GM20000 (cell line): ENCODE data around the gene UTP15.

ENCODE experiments used
- DNase-seq: peaks from one replicate; pipeline ENCODE4 v3.0.0; 2012; ENCODE audit warnings: low spot score
- TF ChIP-seq, protein P1 (sequence below): IDR thresholded peaks from 2 replicates; pipeline ENCODE4 v1.5.1; 2012; ENCODE audit warnings: mild to moderate bottlenecking, control low read depth; ENCODE audit errors: extremely low read depth, missing control alignments

UTP15 gene

DNA sequence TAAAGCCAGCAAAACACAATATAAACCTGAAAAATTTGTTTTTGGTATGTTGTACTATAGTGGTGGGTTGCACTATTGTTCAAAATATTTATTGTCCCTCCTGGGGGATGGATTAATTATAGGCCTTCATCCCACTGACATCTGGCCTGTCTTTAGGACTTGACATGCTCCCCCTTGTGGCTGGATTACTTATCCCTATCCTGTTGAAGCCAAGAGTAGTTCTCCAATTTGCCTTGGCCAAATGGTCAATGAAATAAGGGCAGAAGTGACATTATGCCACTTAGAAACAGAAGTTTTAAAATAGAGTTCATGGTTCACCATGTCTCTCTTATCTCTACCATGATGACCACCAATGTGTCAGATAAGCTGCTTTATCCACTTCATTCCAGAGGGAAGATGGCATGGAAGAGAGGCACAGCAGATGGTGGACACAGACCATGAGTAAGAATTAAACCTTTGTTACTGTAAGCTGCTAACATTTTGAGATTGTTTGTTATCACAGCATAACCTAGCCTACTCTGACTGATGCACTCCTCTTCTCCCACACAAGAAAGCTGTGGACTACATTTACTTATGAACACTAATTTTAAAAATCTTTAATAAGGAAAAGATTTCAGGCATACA lies 31.3 kb downstream of the UTP15 start:
- TF ChIP-seq, protein P1, sequence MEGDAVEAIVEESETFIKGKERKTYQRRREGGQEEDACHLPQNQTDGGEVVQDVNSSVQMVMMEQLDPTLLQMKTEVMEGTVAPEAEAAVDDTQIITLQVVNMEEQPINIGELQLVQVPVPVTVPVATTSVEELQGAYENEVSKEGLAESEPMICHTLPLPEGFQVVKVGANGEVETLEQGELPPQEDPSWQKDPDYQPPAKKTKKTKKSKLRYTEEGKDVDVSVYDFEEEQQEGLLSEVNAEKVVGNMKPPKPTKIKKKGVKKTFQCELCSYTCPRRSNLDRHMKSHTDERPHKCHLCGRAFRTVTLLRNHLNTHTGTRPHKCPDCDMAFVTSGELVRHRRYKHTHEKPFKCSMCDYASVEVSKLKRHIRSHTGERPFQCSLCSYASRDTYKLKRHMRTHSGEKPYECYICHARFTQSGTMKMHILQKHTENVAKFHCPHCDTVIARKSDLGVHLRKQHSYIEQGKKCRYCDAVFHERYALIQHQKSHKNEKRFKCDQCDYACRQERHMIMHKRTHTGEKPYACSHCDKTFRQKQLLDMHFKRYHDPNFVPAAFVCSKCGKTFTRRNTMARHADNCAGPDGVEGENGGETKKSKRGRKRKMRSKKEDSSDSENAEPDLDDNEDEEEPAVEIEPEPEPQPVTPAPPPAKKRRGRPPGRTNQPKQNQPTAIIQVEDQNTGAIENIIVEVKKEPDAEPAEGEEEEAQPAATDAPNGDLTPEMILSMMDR = peak; percentile 28
- no peak for DNase-seq

DNA sequence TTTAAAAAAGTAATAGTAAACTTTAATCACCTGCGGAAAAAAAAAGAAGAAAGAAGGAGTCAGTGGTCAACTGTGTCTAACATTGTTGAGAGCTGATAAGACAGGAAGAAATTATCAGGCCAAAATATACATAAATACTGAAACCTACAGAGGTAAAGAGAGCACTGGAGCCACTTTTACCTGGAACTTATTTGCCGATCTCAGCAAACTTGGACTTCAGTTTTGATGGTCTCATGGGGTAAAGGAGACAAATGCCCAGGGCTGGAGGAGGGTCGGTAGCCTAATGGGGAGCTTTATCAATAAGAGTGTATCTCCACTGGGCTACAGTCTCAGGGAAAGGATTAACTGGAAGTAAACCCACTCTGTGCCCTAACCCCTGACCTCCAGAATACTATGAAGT lies 33.8 kb downstream of the UTP15 start:
- TF ChIP-seq, protein P1 = no peak
- DNase-seq = no peak

DNA sequence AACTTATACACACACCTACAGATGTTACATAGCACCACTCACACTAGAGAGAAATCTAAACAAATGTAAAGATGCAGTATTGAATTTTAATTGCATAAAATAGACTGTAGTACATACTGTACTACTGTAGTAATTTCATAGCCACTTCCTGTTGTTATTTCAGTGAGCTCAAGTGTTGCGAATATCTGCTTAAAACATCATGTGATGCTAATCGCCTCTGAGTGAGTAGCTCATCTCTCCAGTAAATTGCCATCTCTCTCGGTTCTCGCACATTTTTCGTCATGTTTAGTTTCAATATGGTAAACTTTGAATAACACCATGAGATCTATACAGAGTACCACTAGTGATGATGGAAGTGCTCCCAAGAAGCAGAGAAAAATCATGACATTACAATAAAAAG lies 38.5 kb downstream of the UTP15 start:
- TF ChIP-seq, protein P1 = no peak
- no peak for DNase-seq

DNA sequence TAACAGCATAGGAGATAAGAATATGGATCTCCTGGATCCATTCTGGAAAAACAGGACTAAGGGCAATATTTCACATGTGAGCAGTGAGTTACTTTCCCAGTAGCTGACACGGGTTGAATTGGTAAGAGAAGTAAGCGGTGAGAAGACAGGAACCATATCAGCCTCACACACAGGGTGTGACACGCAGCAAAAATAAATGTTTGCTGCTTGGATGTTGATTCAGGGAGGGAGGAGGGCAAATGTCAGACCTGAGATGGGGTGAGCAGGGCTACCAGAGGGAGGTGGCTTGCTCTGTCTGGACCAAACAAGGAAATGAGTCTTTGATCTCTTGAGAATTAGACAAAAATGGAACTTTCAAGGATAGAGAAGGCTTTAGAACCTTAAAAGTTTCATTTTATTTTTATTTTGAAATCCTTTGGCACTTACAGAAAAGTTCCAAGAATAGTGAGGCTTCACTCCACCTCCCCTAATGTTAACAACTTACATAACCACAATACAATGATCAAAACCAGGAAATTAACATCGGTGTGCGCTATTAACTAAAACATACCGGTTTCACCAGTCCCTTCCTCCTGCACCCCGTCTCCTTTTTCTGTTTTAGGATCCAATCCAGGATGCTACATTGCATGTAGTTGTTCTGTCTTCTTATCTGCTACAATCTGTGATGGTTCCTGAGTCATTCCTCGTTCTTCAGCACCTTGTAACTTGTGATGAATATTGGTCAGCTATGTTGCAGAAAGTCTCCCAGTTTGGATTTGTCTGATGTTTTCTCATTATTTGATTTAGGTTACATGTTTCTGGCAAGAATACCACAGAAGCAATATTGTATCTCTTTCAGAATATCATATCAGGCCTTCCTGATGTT lies 39.9 kb downstream of the UTP15 start:
- TF ChIP-seq, protein P1 = no peak
- no peak for DNase-seq

DNA sequence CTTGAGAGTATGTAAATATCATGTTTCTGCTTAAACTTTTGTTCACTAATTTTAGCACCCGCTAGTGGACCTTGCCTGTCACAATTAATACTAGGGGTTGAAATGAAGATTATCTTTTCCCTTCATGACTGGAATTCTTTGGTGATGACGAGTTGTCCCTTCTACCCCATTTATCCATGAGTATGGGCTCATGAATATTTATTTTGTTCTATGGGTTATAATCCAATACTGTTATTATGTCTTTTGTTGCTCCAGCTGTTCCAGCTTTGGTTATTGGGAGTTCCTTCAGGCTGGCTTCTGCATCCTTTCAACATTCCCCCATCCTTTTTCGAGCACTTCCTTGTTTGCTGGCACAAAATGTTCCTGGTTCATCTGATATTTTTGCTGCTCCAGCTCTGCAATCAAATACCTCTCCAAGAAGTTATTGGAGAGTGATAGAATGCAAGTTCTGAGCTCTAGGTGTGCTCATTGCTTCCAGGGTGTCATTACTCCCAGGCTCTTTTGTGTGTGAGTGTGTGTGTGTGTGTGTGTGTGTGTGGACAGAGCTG lies 40.7 kb downstream of the UTP15 start:
- no peak for DNase-seq
- TF ChIP-seq, protein P1 = no peak

DNA sequence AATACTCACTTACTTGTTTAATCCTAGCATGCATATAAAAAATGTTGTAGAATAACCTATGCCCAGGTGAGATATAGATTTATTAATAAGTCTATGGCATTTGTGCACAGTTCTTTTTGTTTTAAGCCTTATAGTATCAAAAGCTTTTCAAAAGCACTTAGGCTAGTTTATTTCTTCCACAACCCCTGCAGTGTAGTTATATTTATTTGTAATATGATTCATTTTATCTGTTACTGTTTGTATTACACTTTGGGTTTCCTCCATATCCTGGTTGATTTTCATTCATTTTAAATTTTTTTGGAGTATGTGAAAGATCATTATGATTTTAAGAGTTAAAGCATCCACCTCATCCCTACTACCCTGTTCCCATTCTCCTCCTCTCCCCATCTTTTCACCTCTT lies 41.7 kb downstream of the UTP15 start:
- DNase-seq = no peak
- TF ChIP-seq, protein P1 = no peak

DNA sequence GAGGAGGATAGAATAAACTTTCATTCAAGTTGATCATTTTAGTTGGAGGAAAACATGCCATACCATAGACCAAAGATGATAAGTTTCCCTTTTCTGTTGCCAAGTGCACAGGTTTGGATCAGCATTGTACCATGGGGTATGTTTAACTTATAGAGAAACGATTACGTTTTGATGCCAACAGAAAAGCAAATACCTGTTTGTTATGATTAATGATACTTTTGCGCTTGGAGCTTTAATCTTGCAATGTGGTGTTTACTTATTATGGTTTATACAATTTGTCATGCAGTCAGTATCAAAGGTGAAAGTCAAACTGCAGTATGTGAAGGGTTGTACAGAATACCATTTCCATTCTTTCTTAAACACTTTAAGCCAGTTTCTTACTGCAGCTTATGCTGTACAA lies 47.3 kb downstream of the UTP15 start:
- DNase-seq = no peak
- TF ChIP-seq, protein P1 = no peak
